ENCODE measurements around the gene TSPAN32.

The TSPAN32 gene

GRCh38 chr11:2304506-2305139 is 2.8 kb downstream of the TSPAN32 start:
- no peak for DNase-seq (ENCODE audit: low read depth)

- no peak for DNase-seq (ENCODE audit: low read depth)
Observed at GRCh38 chr11:2305140-2305778, 3.4 kb downstream of the TSPAN32 start.

- DNase-seq (ENCODE audit: low read depth): no peak
Observed at GRCh38 chr11:2305788-2306451, 4.1 kb downstream of the TSPAN32 start.

- peak; percentile 78 for DNase-seq (ENCODE audit: low read depth)
Observed at GRCh38 chr11:2306452-2306823, 4.6 kb downstream of the TSPAN32 start.

GRCh38 chr11:2306877-2307500 is 5.2 kb downstream of the TSPAN32 start:
- no peak for DNase-seq (ENCODE audit: low read depth)

GRCh38 chr11:2307501-2308331 is 5.9 kb downstream of the TSPAN32 start:
- DNase-seq (ENCODE audit: low read depth): no peak

GRCh38 chr11:2308713-2309112 is 6.9 kb downstream of the TSPAN32 start:
- DNase-seq (ENCODE audit: low read depth): no peak

GRCh38 chr11:2309251-2310072 is 7.6 kb downstream of the TSPAN32 start:
- no peak for DNase-seq (ENCODE audit: low read depth)

- DNase-seq (ENCODE audit: low read depth): no peak
Observed at GRCh38 chr11:2310073-2310785, 8.4 kb downstream of the TSPAN32 start.

- DNase-seq (ENCODE audit: low read depth): no peak
Observed at GRCh38 chr11:2310786-2311352, 9.1 kb downstream of the TSPAN32 start.

- DNase-seq (ENCODE audit: low read depth): no peak
Observed at GRCh38 chr11:2311353-2312133, 9.7 kb downstream of the TSPAN32 start.

GRCh38 chr11:2312232-2313042 is 10.6 kb downstream of the TSPAN32 start:
- DNase-seq (ENCODE audit: low read depth): peak; percentile 43

- DNase-seq (ENCODE audit: low read depth): no peak
Observed at GRCh38 chr11:2313051-2313951, 11.5 kb downstream of the TSPAN32 start.

GRCh38 chr11:2314136-2314524 is 12.3 kb downstream of the TSPAN32 start:
- DNase-seq (ENCODE audit: low read depth): no peak

- peak; percentile 40 for DNase-seq (ENCODE audit: low read depth)
Observed at GRCh38 chr11:2314525-2315394, 12.9 kb downstream of the TSPAN32 start.

- DNase-seq (ENCODE audit: low read depth): no peak
Observed at GRCh38 chr11:2315395-2316168, 13.8 kb downstream of the TSPAN32 start.

Measured in GM04503 (cell line).